HepG2 (cell line): ENCODE measurements around the gene ASCL2. TPM values are rescaled to one million over a fixed set of nuclear protein-coding genes. Genes with fewer than 3 reads are reported as not detected.

Experiments used
- ATAC-seq: fragments of 200-7000 bp; cut with Tn5 transposase; 3 replicates; pipeline ENCODE4 v1.9.1; 2020; ENCODE audit warnings: mild to moderate bottlenecking, moderate library complexity
- BruUV-seq: library from RNA; stranded (reverse); fragments of 400-500 nt; replicated peaks from 2 replicates; lab custom pipeline; 2021; lab: Mats Ljungman, UMichigan
- CTCF ChIA-PET: fragments of 300-600 bp; formaldehyde crosslinking; extraction: SDS; loops from one replicate; lab custom pipeline; 2021; ENCODE audit warnings: low total read pairs, inconsistent platforms, low intra/inter-chr PET ratio; lab: Yijun Ruan, JAX
- POLR2A ChIA-PET: fragments of 350-600 bp; sonication (Branson Sonifier 250); formaldehyde crosslinking; loops from one replicate; lab custom pipeline; 2020; ENCODE audit warnings: antibody characterized with exemption, inconsistent platforms; lab: Yijun Ruan, JAX
- DNase-seq: peaks from one replicate; pipeline ENCODE4 v3.0.0-alpha.2; 2015; ENCODE audit warnings: low spot score
- FAIRE-seq: peaks from 3 replicates; lab custom pipeline; 2011; peaks lifted over from hg19 to GRCh38; lab: Jason Lieb, UNC
- H2AFZ ChIP-seq: one replicate; pipeline ENCODE4 v1.6.1; 2011; ENCODE audit warnings: low read length, inconsistent platforms
- H3K27ac ChIP-seq: fragments of 300-600 bp; 3 replicates; pipeline ENCODE4 v1.8.0; 2011; ENCODE audit warnings: mixed run types, mild to moderate bottlenecking, mixed read lengths, low read length, inconsistent platforms; ENCODE audit not compliant: insufficient read depth; ENCODE audit errors: extremely low read length
- H3K27me3 ChIP-seq, 2 experiments: fragments of 200-600 bp in 1 of 2; 2 replicates in 1 of 2; 3 replicates in 1 of 2; pipeline versions ENCODE4 v1.6.0 to v1.8.0; 2011; ENCODE audit warnings: low read length in 2 of 2, mild to moderate bottlenecking in 2 of 2, moderate library complexity in 2 of 2, inconsistent platforms in 1 of 2; ENCODE audit not compliant: insufficient read depth in 2 of 2, control insufficient read depth in 1 of 2
- H3K36me3 ChIP-seq, 2 experiments: fragments of 200-600 bp in 1 of 2; replicated peaks in 1 of 2; 2 replicates in 1 of 2; 3 replicates in 1 of 2; pipeline versions ENCODE4 v1.5.1 to v1.8.0; 2011; ENCODE audit warnings: low read length in 2 of 2, inconsistent platforms in 1 of 2; ENCODE audit not compliant: insufficient read depth in 2 of 2, control insufficient read depth in 1 of 2
- H3K4me1 ChIP-seq: 2 replicates; pipeline ENCODE4 v1.5.1; 2012; ENCODE audit warnings: low read length, inconsistent platforms; ENCODE audit not compliant: insufficient read depth
- H3K4me2 ChIP-seq: 2 replicates; pipeline ENCODE4 v1.6.0; 2011; ENCODE audit warnings: low read depth, low read length, inconsistent platforms
- H3K4me3 ChIP-seq, 3 experiments: fragments of 200-600 bp in 1 of 3; sonication (generic), shearing (Covaris generic) in 1 of 3; replicated peaks in 1 of 3; 2 replicates each; pipeline ENCODE4 v1.5.1; 2011 to 2016; ENCODE audit warnings: low read length in 3 of 3, inconsistent platforms in 2 of 3, low read depth in 2 of 3, mild to moderate bottlenecking in 2 of 3, control low read depth in 1 of 3, mixed read lengths in 1 of 3; ENCODE audit not compliant: insufficient read depth in 1 of 3
- H3K79me2 ChIP-seq: one replicate; pipeline ENCODE4 v1.6.1; 2011; ENCODE audit warnings: low read length, inconsistent platforms; ENCODE audit not compliant: insufficient read depth
- H3K9ac ChIP-seq: 2 replicates; pipeline ENCODE4 v1.6.0; 2011; ENCODE audit warnings: mild to moderate bottlenecking, low read depth, low read length, inconsistent platforms; ENCODE audit not compliant: insufficient read depth
- H3K9me3 ChIP-seq: 2 replicates; pipeline ENCODE4 v1.5.1; 2012; ENCODE audit warnings: mild to moderate bottlenecking, low read length
- H4K20me1 ChIP-seq: 2 replicates; pipeline ENCODE4 v1.6.0; 2011; ENCODE audit warnings: inconsistent platforms, mild to moderate bottlenecking, low read length, moderate library complexity; ENCODE audit not compliant: insufficient read depth
- ATF1 ChIP-seq: IDR thresholded peaks from 2 replicates; pipeline ENCODE4 v1.6.1; 2016; ENCODE audit warnings: mild to moderate bottlenecking, control low read depth
- ATF7-NPFF ChIP-seq: sonication (generic); formaldehyde crosslinking; IDR thresholded peaks from 2 replicates; pipeline ENCODE4 v1.8.1; 2023; ENCODE audit warnings: mild to moderate bottlenecking, low read depth, missing genetic modification reagents, moderate library complexity
- GABPA ChIP-seq, 2 experiments: IDR thresholded peaks; 2 replicates each; pipeline ENCODE4 v1.6.1; 2011 to 2016; ENCODE audit warnings: low read depth in 2 of 2, low read length in 1 of 2, missing biosample characterization in 1 of 2, missing genetic modification characterization in 1 of 2
- HDAC2 ChIP-seq: sonication (generic); formaldehyde crosslinking; IDR thresholded peaks from 2 replicates; pipeline ENCODE4 v1.4.0; 2020; ENCODE audit warnings: missing genetic modification reagents
- HIVEP1 ChIP-seq: sonication (generic); formaldehyde crosslinking; IDR thresholded peaks from 2 replicates; pipeline ENCODE4 v1.4.0; 2020; ENCODE audit warnings: mild to moderate bottlenecking, missing genetic modification reagents
- JARID2 ChIP-seq: sonication (generic); formaldehyde crosslinking; IDR thresholded peaks from 2 replicates; pipeline ENCODE4 v1.8.1; 2023; ENCODE audit warnings: missing genetic modification reagents, inconsistent platforms; ENCODE audit not compliant: insufficient replicate concordance
- ZIK1 ChIP-seq: sonication (generic); formaldehyde crosslinking; IDR thresholded peaks from 2 replicates; pipeline ENCODE4 v1.5.0; 2020; ENCODE audit warnings: mild to moderate bottlenecking, low read depth, missing genetic modification reagents, borderline replicate concordance
- ZNF552 ChIP-seq: sonication (generic); formaldehyde crosslinking; IDR thresholded peaks from 2 replicates; pipeline ENCODE4 v1.9.0; 2022; ENCODE audit warnings: missing genetic modification reagents, mild to moderate bottlenecking, borderline replicate concordance
- WGBS: methylation state at CpG from one replicate; pipeline ENCODE4 v1.1.6; 2017; ENCODE audit warnings: low lambda C conversion rate; 5-methylcytosine and 5-hydroxymethylcytosine counted together
- in situ Hi-C: cut with HindIII; loops from 2 replicates; pipeline ENCODE4 v1.10.0; 2017; ENCODE audit warnings: low pct_unique_long_range_greater_than_20kb; ENCODE audit not compliant: extremely low pct_ligation_motif_present
- intact Hi-C: fragments of 100-400 bp; cut with micrococcal nuclease; formaldehyde crosslinking; loops from one replicate; pipeline ENCODE4 v1.10.0; 2022; ENCODE audit not compliant: unreplicated experiment
- polyA plus RNA-seq, 8 experiments: library from polyadenylated mRNA; depleted of rRNA in 3 of 8; stranded (reverse) in 7 of 8; unstranded in 1 of 8; fragments of >200 nt; fragmentation: Illumina TruSeq in 4 of 8; extraction: Trizol in 4 of 8; gene quantifications; 2 replicates each; pipeline versions ENCODE4 v1.2.1 to v1.2.3, GENCODE V29; 2011 to 2016; ENCODE audit warnings: low read depth in 4 of 8, missing spikeins in 1 of 8, mixed read lengths in 1 of 8; ENCODE audit not compliant: insufficient read depth in 1 of 8
- total RNA-seq, 5 experiments: library from RNA; depleted of rRNA; stranded (reverse); fragments of >200 nt; fragmentation: Illumina TruSeq; extraction: Trizol; gene quantifications; 2 replicates each; pipeline ENCODE4 v1.2.3, GENCODE V29; 2016; ENCODE audit warnings: low read depth in 1 of 5

ASCL2 gene
- total and polyA plus RNA-seq, 2 of the 13 experiments (the other 11 are each of a cell fraction or from before 2014, with no cell fraction given): 0.07 TPM; not detected in 1

GRCh38 chr11:2256951-2257700 lies 13.3 kb downstream of the ASCL2 start:
- H3K9me3 ChIP-seq: no peaks in the 10 kb centered on the region
- ChIA-PET CTCF (no interaction called here), POLR2A (no interaction called here)
- no peaks in the 10 kb centered on the region for H3K36me3 ChIP-seq
- H3K4me1 ChIP-seq: no peaks in the 10 kb centered on the region
- H3K27me3 ChIP-seq: peaks cover 7 to 56% of the 10 kb centered on the region in 2 experiments
- DNase-seq: no peak
- intact Hi-C loops: no loop called here
- no peak overlapping the region for H3K9ac ChIP-seq
- no peak overlapping the region for H2AFZ ChIP-seq
- H3K27ac ChIP-seq: no peak overlapping the region
- WGBS: 55% methylated on average over 12 of the region's 31 CpGs
- H3K4me3 ChIP-seq: no peak overlapping the region
- no peaks in the 10 kb centered on the region for H4K20me1 ChIP-seq
- H3K4me2 ChIP-seq: no peak overlapping the region
- in situ Hi-C loops: no loop called here
- no peak for FAIRE-seq
- no TSS peak for BruUV-seq
- no peaks in the 10 kb centered on the region for H3K79me2 ChIP-seq
- TF ChIP-seq GABPA (IDR thresholded peaks at IDR 0.05; ENCODE audit: low read depth, low read length) (no peak), GABPA (CRISPR knock-in tag; IDR thresholded peaks at IDR 0.05; ENCODE audit: low read depth) (no peak), HDAC2 (no peak), ZNF552 (no peak), ATF1 (CRISPR knock-in tag) (no peak), ATF7-NPFF (CRISPR knock-in tag) (no peak), ZIK1 (CRISPR knock-in tag) (no peak), HIVEP1 (CRISPR knock-in tag) (no peak), JARID2 (CRISPR knock-in tag) (no peak)
- ATAC-seq: no peak
